Transverse colon (tissue), 4 donors: ENCODE results near the gene MPPED1.

Experiments used
- CTCF ChIP-seq, 5 experiments: fragments of 200-600 bp in 3 of 5; fragments of 450-650 bp in 2 of 5; sonication (generic) in 3 of 5; IDR thresholded peaks; 1 replicate in 2 of 5; 2 replicates in 3 of 5; pipeline ENCODE4 v1.5.1; 2016 to 2017; ENCODE audit warnings: antibody characterized with exemption in 5 of 5, inconsistent platforms in 3 of 5, mild to moderate bottlenecking in 2 of 5, moderate library complexity in 1 of 5
- EP300 ChIP-seq: sonication (generic); formaldehyde crosslinking; IDR thresholded peaks from one replicate; pipeline ENCODE4 v1.6.1; 2017; ENCODE audit warnings: antibody characterized with exemption, low read depth
- POLR2AphosphoS5 ChIP-seq, 3 donors: sonication (generic); formaldehyde crosslinking; IDR thresholded peaks; one replicate each; pipeline ENCODE4 v1.6.1; 2016; ENCODE audit warnings: antibody characterized with exemption in 3 of 3

GRCh38 chr22:43508489-43508888 is 96.7 kb downstream of the MPPED1 start:
- no peak for TF ChIP-seq CTCF (IDR thresholded peaks at IDR 0.05)
- TF ChIP-seq POLR2AphosphoS5 (IDR thresholded peaks at IDR 0.05): no peak
- no peak for TF ChIP-seq EP300
